ENCODE data around the gene PRSS57. TPM values are rescaled to one million over a fixed set of nuclear protein-coding genes. Genes with fewer than 3 reads are reported as not detected.

Gene PRSS57
- total and polyA plus RNA-seq, 2 of the 13 experiments (the other 11 are each of a cell fraction or from before 2014, with no cell fraction given), result 0.12 TPM; not detected in 1

- TF ChIP-seq ZBTB1 (CRISPR knock-in tag; IDR thresholded peaks at IDR 0.05; ENCODE audit: borderline replicate concordance) (no peak), ZNF17 (CRISPR knock-in tag; IDR thresholded peaks at IDR 0.05) (no peak), TOPORS (CRISPR knock-in tag; IDR thresholded peaks at IDR 0.05) (peak; percentile 70; the same call in 1 of the 2 replicates), SALL2 (CRISPR knock-in tag; IDR thresholded peaks at IDR 0.05) (no peak), KAT2B (IDR thresholded peaks at IDR 0.05; ENCODE audit: borderline replicate concordance, low read depth, low read length) (no peak), ZNF503 (CRISPR knock-in tag; IDR thresholded peaks at IDR 0.05) (peak; percentile 77), SAP130 (CRISPR knock-in tag; IDR thresholded peaks at IDR 0.05; ENCODE audit: low read depth) (peak; percentile 99), CBX2 (IDR thresholded peaks at IDR 0.05; ENCODE audit: low read depth, low read length) (no peak), CBX2 (CRISPR knock-in tag; IDR thresholded peaks at IDR 0.05; ENCODE audit: low read depth) (no peak), FOSL2 (CRISPR knock-in tag; IDR thresholded peaks at IDR 0.05) (peak; percentile 50; the same call in 1 of the 2 replicates), ZNF678 (CRISPR knock-in tag; IDR thresholded peaks at IDR 0.05) (no peak), HOMEZ (CRISPR knock-in tag; IDR thresholded peaks at IDR 0.05; ENCODE audit: low read depth) (no peak), ZBTB8A (CRISPR knock-in tag; IDR thresholded peaks at IDR 0.05; ENCODE audit: borderline replicate concordance, low read depth) (no peak), ZBTB38 (CRISPR knock-in tag; IDR thresholded peaks at IDR 0.05) (peak; percentile 73), SMARCC2 (IDR thresholded peaks at IDR 0.05) (no peak), HNRNPK (IDR thresholded peaks at IDR 0.05; ENCODE audit: low read depth, low read length, poor library complexity, severe bottlenecking) (no peak)
- TF ChIP-seq, protein P1, sequence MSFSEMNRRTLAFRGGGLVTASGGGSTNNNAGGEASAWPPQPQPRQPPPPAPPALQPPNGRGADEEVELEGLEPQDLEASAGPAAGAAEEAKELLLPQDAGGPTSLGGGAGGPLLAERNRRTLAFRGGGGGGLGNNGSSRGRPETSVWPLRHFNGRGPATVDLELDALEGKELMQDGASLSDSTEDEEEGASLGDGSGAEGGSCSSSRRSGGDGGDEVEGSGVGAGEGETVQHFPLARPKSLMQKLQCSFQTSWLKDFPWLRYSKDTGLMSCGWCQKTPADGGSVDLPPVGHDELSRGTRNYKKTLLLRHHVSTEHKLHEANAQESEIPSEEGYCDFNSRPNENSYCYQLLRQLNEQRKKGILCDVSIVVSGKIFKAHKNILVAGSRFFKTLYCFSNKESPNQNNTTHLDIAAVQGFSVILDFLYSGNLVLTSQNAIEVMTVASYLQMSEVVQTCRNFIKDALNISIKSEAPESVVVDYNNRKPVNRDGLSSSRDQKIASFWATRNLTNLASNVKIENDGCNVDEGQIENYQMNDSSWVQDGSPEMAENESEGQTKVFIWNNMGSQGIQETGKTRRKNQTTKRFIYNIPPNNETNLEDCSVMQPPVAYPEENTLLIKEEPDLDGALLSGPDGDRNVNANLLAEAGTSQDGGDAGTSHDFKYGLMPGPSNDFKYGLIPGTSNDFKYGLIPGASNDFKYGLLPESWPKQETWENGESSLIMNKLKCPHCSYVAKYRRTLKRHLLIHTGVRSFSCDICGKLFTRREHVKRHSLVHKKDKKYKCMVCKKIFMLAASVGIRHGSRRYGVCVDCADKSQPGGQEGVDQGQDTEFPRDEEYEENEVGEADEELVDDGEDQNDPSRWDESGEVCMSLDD (CRISPR knock-in tag; IDR thresholded peaks at IDR 0.05; ENCODE audit: borderline replicate concordance), result no peak
- TF ChIP-seq, protein P2, sequence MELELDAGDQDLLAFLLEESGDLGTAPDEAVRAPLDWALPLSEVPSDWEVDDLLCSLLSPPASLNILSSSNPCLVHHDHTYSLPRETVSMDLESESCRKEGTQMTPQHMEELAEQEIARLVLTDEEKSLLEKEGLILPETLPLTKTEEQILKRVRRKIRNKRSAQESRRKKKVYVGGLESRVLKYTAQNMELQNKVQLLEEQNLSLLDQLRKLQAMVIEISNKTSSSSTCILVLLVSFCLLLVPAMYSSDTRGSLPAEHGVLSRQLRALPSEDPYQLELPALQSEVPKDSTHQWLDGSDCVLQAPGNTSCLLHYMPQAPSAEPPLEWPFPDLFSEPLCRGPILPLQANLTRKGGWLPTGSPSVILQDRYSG (CRISPR knock-in tag; IDR thresholded peaks at IDR 0.05), result 0 out of 2 replicates have a peak, but pooled peaks have one; percentile 37
Measured at GRCh38 chr19:660793-661426, 34.3 kb downstream of the PRSS57 start (continued).

All from HepG2 (cell line).